HG03354 (cell line): ENCODE measurements around the gene ZNF440.
"Not testable (repeated sequence)": the region's sequence is repeated elsewhere in the genome, so short reads cannot be mapped to it uniquely, and the experiment has no call there.

Experiments used
- ATAC-seq: cut with Tn5 transposase; IDR thresholded peaks from one replicate; pipeline ENCODE4 v1.9.1; 2021; ENCODE audit warnings: mild to moderate bottlenecking; ENCODE audit not compliant: unreplicated experiment, poor library complexity, severe bottlenecking

ZNF440 gene

GRCh38 chr19:11814029-11814699 lies at the start of gene ZNF440:
Gene ZNF440 (plus strand): TSS chr19:11814273. CDS start chr19:11814448, 175 bp downstream.
- peak; percentile 99 for ATAC-seq

- peak; percentile 92 for ATAC-seq
These were observed 47.2 kb upstream of the ZNF440 start, which contains the start of gene ZNF441 for GRCh38 chr19:11766597-11767591. Gene ZNF441 (plus strand): TSS chr19:11767000. CDS start chr19:11767194, 194 bp downstream.

- ATAC-seq = peak; percentile 45
These were observed 46.4 kb upstream of the ZNF440 start for GRCh38 chr19:11767633-11768133.

- no peak for ATAC-seq
These were observed 44.1 kb upstream of the ZNF440 start for GRCh38 chr19:11769995-11770394.

- ATAC-seq = not testable (repeated sequence)
These were observed 42.6 kb upstream of the ZNF440 start for GRCh38 chr19:11771520-11771919.

GRCh38 chr19:11776669-11777068 lies 37.4 kb upstream of the ZNF440 start:
- not testable (repeated sequence) for ATAC-seq

GRCh38 chr19:11780431-11781020 lies 33.5 kb upstream of the ZNF440 start:
- no peak for ATAC-seq

- no peak for ATAC-seq
These were observed 32.6 kb upstream of the ZNF440 start for GRCh38 chr19:11781295-11782057.

- ATAC-seq = no peak
These were observed 30.3 kb upstream of the ZNF440 start for GRCh38 chr19:11783767-11784166.

GRCh38 chr19:11784356-11784755 lies 29.7 kb upstream of the ZNF440 start:
- no peak for ATAC-seq

GRCh38 chr19:11787536-11787935 lies 26.5 kb upstream of the ZNF440 start:
- no peak for ATAC-seq

GRCh38 chr19:11792942-11793341 lies 21.1 kb upstream of the ZNF440 start:
- ATAC-seq = no peak

- peak; percentile 56 for ATAC-seq
These were observed 16.6 kb upstream of the ZNF440 start for GRCh38 chr19:11797491-11797890.

GRCh38 chr19:11798391-11799330 lies 15.4 kb upstream of the ZNF440 start, which contains the start of gene ZNF491:
Gene ZNF491 (plus strand): TSS chr19:11798523. CDS start chr19:11805954, 7,431 bp downstream.
- peak; percentile 97 for ATAC-seq

GRCh38 chr19:11806354-11807098 lies 7.5 kb upstream of the ZNF440 start:
- ATAC-seq = no peak

GRCh38 chr19:11807099-11807380 lies 7.0 kb upstream of the ZNF440 start:
- ATAC-seq = no peak

- ATAC-seq = no peak
These were observed 407 bp upstream of the ZNF440 start for GRCh38 chr19:11813703-11814028.

- no peak for ATAC-seq
These were observed 595 bp downstream of the ZNF440 start for GRCh38 chr19:11814700-11815035.
